Kidney epithelial cell (primary cell): ENCODE measurements around the gene RPP25. TPM values are rescaled to one million over a fixed set of nuclear protein-coding genes. Genes with fewer than 3 reads are reported as not detected.

Source experiments
- DNase-seq: peaks from one replicate; pipeline ENCODE4 v3.0.0-alpha.2; 2010; ENCODE audit warnings: low read depth
- H3K27me3 ChIP-seq: 2 replicates; pipeline ENCODE4 v1.6.0; 2011; ENCODE audit warnings: low read length; ENCODE audit not compliant: control insufficient read depth, insufficient read depth
- H3K36me3 ChIP-seq: 2 replicates; pipeline ENCODE4 v1.5.1; 2011; ENCODE audit warnings: low read length; ENCODE audit not compliant: control insufficient read depth, insufficient read depth
- H3K4me3 ChIP-seq: 2 replicates; pipeline ENCODE4 v1.5.1; 2011; ENCODE audit warnings: low read depth, mild to moderate bottlenecking, control low read depth, low read length
- CTCF ChIP-seq: IDR thresholded peaks from 2 replicates; pipeline ENCODE4 v1.5.1; 2011; ENCODE audit warnings: mild to moderate bottlenecking, moderate library complexity, low read length, control low read depth, inconsistent platforms; ENCODE audit not compliant: insufficient read depth, poor library complexity, severe bottlenecking
- total RNA-seq: library from RNA; depleted of rRNA; stranded (reverse); fragments of >200 nt; gene quantifications from 2 replicates; pipeline ENCODE4 v1.2.3, GENCODE V29; 2015

Gene RPP25
- total RNA-seq, 1 donor from 2014 or later = 9.6 TPM

GRCh38 chr15:74954515-74954914 is 2.1 kb downstream of the RPP25 start:
- Histone ChIP-seq H3K4me3 (no peak overlapping the region), H3K27me3 (peaks cover 13% of the 10 kb centered on the region), H3K36me3 (no peaks in the 10 kb centered on the region)
- DNase-seq = no peak
- no peak for TF ChIP-seq CTCF

- no peak for TF ChIP-seq CTCF
- Histone ChIP-seq H3K4me3 (no peak overlapping the region), H3K36me3 (no peaks in the 10 kb centered on the region), H3K27me3 (peaks cover 2% of the 10 kb centered on the region)
- no peak for DNase-seq
Measured at GRCh38 chr15:74951006-74951405, 5.6 kb downstream of the RPP25 start.

GRCh38 chr15:74950078-74950908 is 6.3 kb downstream of the RPP25 start:
- peak; percentile 99 for TF ChIP-seq CTCF
- H3K4me3 ChIP-seq = no peak overlapping the region
- no peaks in the 10 kb centered on the region for H3K36me3 ChIP-seq
- DNase-seq = no peak
- no peaks in the 10 kb centered on the region for H3K27me3 ChIP-seq

- Histone ChIP-seq H3K4me3 (peak within 1 kb of the TSS; percentile 92), H3K27me3 (peaks cover 2% of the 10 kb centered on the region), H3K36me3 (no peaks in the 10 kb centered on the region)
- peak; percentile 83 for DNase-seq
- no peak for TF ChIP-seq CTCF
Measured at GRCh38 chr15:74937590-74938371, 18.8 kb downstream of the RPP25 start, which contains the start of gene COX5A. TSS of gene COX5A (minus strand) at chr15:74938073. CDS start at chr15:74938014, 59 bp downstream.

GRCh38 chr15:74937272-74937589 is 19.3 kb downstream of the RPP25 start:
- DNase-seq = no peak
- Histone ChIP-seq H3K4me3 (peak overlapping the region; percentile 92), H3K36me3 (no peaks in the 10 kb centered on the region), H3K27me3 (no peaks in the 10 kb centered on the region)
- TF ChIP-seq CTCF = no peak
